ENCODE results near the gene TNIK. TPM values are rescaled to one million over a fixed set of nuclear protein-coding genes. Genes with fewer than 3 reads are reported as not detected.

TNIK gene
- total RNA-seq, 1 experiment from 2014 or later: 7.0 TPM

- no peak overlapping the region for H3K4me3 ChIP-seq (ENCODE audit: low read length)
- no peaks in the 10 kb centered on the region for H3K79me2 ChIP-seq (ENCODE audit: low read length)
- ChIA-PET POLR2A (ENCODE audit: unreplicated experiment) (no interaction called here), CTCF (no interaction called here)
- H3K9ac ChIP-seq (ENCODE audit: low read length): no peak overlapping the region
- H3F3A ChIP-seq (ENCODE audit: low read length, unreplicated experiment): no peaks in the 10 kb centered on the region
- no peaks in the 10 kb centered on the region for H3K4me1 ChIP-seq (ENCODE audit: insufficient read depth, low read length)
- H4K20me1 ChIP-seq (ENCODE audit: low read length): no peaks in the 10 kb centered on the region
- intact Hi-C loops (cut with micrococcal nuclease): no loop called here
- 0 out of 2 replicates have a peak, but pooled peaks cover 3% of the 10 kb centered on the region for H3K9me2 ChIP-seq (replicated peaks; ENCODE audit: low read length)
- H3K4me2 ChIP-seq (ENCODE audit: low read length): no peak overlapping the region
- ATAC-seq: no peak
- no TSS peak for BruUV-seq (replicated peaks)
- no peaks in the 10 kb centered on the region for H3K36me3 ChIP-seq (ENCODE audit: low read depth, low read length)
- H3K27ac ChIP-seq (ENCODE audit: low read length): no peak overlapping the region
- H3K9me3 ChIP-seq (ENCODE audit: low read length): no peaks in the 10 kb centered on the region
- no peak for TF ChIP-seq EZH2 (IDR thresholded peaks at IDR 0.05; ENCODE audit: low read length, unreplicated experiment)
- no peaks in the 10 kb centered on the region for H3K27me3 ChIP-seq (ENCODE audit: low read length)
- H2AFZ ChIP-seq (ENCODE audit: low read length): no peak overlapping the region
- no peak for DNase-seq
Measured at GRCh38 chr3:171301002-171301401, 159.2 kb downstream of the TNIK start.

- Histone ChIP-seq H3K4me3 (ENCODE audit: low read length) (no peak overlapping the region), H3K36me3 (ENCODE audit: low read depth, low read length) (no peaks in the 10 kb centered on the region), H3K4me2 (ENCODE audit: low read length) (no peak overlapping the region), H3K9ac (ENCODE audit: low read length) (no peak overlapping the region), H3K79me2 (ENCODE audit: low read length) (no peaks in the 10 kb centered on the region), H2AFZ (ENCODE audit: low read length) (no peak overlapping the region), H3K9me2 (replicated peaks; ENCODE audit: low read length) (0 out of 2 replicates have a peak, but pooled peaks cover 3% of the 10 kb centered on the region), H3K27ac (ENCODE audit: low read length) (no peak overlapping the region), H4K20me1 (ENCODE audit: low read length) (no peaks in the 10 kb centered on the region), H3K9me3 (ENCODE audit: low read length) (no peaks in the 10 kb centered on the region), H3F3A (ENCODE audit: low read length, unreplicated experiment) (no peaks in the 10 kb centered on the region), H3K4me1 (ENCODE audit: insufficient read depth, low read length) (no peaks in the 10 kb centered on the region), H3K27me3 (ENCODE audit: low read length) (no peaks in the 10 kb centered on the region)
- ChIA-PET POLR2A (ENCODE audit: unreplicated experiment) (no interaction called here), CTCF (no interaction called here)
- ATAC-seq (no peak), DNase-seq (no peak)
- TF ChIP-seq EZH2phosphoT487 (IDR thresholded peaks at IDR 0.05; ENCODE audit: borderline replicate concordance, low read length) (no peak), EZH2 (IDR thresholded peaks at IDR 0.05; ENCODE audit: low read length, unreplicated experiment) (no peak), CTCF (conservative IDR thresholded peaks at IDR 0.05; ENCODE audit: low read depth, low read length) (no peak)
- no TSS peak for BruUV-seq (replicated peaks)
- intact Hi-C loops (cut with micrococcal nuclease): no loop called here
Measured at GRCh38 chr3:171297951-171298350, 162.3 kb downstream of the TNIK start.

- H3K79me2 ChIP-seq (ENCODE audit: low read length): no peaks in the 10 kb centered on the region
- BruUV-seq (replicated peaks): no TSS peak
- no peaks in the 10 kb centered on the region for H3K9me3 ChIP-seq (ENCODE audit: low read length)
- intact Hi-C loops (cut with micrococcal nuclease): no loop called here
- TF ChIP-seq EZH2 (IDR thresholded peaks at IDR 0.05; ENCODE audit: low read length, unreplicated experiment) (no peak), CTCF (conservative IDR thresholded peaks at IDR 0.05; ENCODE audit: low read depth, low read length) (no peak), EZH2phosphoT487 (IDR thresholded peaks at IDR 0.05; ENCODE audit: borderline replicate concordance, low read length) (no peak)
- no peak overlapping the region for H3K27ac ChIP-seq (ENCODE audit: low read length)
- H2AFZ ChIP-seq (ENCODE audit: low read length): no peak overlapping the region
- H3K4me3 ChIP-seq (ENCODE audit: low read length): no peak overlapping the region
- H3K9ac ChIP-seq (ENCODE audit: low read length): no peak overlapping the region
- ChIA-PET CTCF (no interaction called here), POLR2A (ENCODE audit: unreplicated experiment) (no interaction called here)
- H3K4me1 ChIP-seq (ENCODE audit: insufficient read depth, low read length): no peaks in the 10 kb centered on the region
- H3K9me2 ChIP-seq (replicated peaks; ENCODE audit: low read length): 0 out of 2 replicates have a peak, but pooled peaks cover 3% of the 10 kb centered on the region
- DNase-seq: no peak
- no peaks in the 10 kb centered on the region for H3K27me3 ChIP-seq (ENCODE audit: low read length)
- H3K4me2 ChIP-seq (ENCODE audit: low read length): no peak overlapping the region
- no peaks in the 10 kb centered on the region for H4K20me1 ChIP-seq (ENCODE audit: low read length)
- no peaks in the 10 kb centered on the region for H3K36me3 ChIP-seq (ENCODE audit: low read depth, low read length)
- no peak for ATAC-seq
- no peaks in the 10 kb centered on the region for H3F3A ChIP-seq (ENCODE audit: low read length, unreplicated experiment)
Measured at GRCh38 chr3:171297207-171297606, 163.0 kb downstream of the TNIK start.
